WTC11 (cell line): ENCODE data around the gene LRP4. TPM values are rescaled to one million over a fixed set of nuclear protein-coding genes. Genes with fewer than 3 reads are reported as not detected.

Experiments
- CREM ChIP-seq: sonication (generic); formaldehyde crosslinking; IDR thresholded peaks from 2 replicates; pipeline ENCODE4 v1.8.1; 2022; ENCODE audit warnings: mild to moderate bottlenecking, missing genetic modification reagents, moderate library complexity
- ETV6 ChIP-seq: sonication (generic); formaldehyde crosslinking; IDR thresholded peaks from 2 replicates; pipeline ENCODE4 v1.8.1; 2022; ENCODE audit warnings: mild to moderate bottlenecking, missing genetic modification reagents
- FOXK1 ChIP-seq: sonication (generic); formaldehyde crosslinking; IDR thresholded peaks from 2 replicates; pipeline ENCODE4 v1.8.0; 2022; ENCODE audit warnings: mild to moderate bottlenecking, moderate library complexity, missing genetic modification reagents
- JAZF1 ChIP-seq: fragments of 250-450 bp; sonication (Bioruptor Pico); IDR thresholded peaks from 2 replicates; pipeline ENCODE4 v1.9.0; 2021; ENCODE audit warnings: moderate library complexity, mild to moderate bottlenecking, inconsistent platforms
- MXD4 ChIP-seq: fragments of 250-450 bp; sonication (Bioruptor Pico); IDR thresholded peaks from 2 replicates; pipeline ENCODE4 v1.8.0; 2021; ENCODE audit warnings: mild to moderate bottlenecking, moderate library complexity, borderline replicate concordance
- NFATC4 ChIP-seq: fragments of 250-450 bp; sonication (Bioruptor Pico); IDR thresholded peaks from 2 replicates; pipeline ENCODE4 v1.9.0; 2021; ENCODE audit warnings: mild to moderate bottlenecking
- NR2C2 ChIP-seq: sonication (generic); formaldehyde crosslinking; IDR thresholded peaks from 2 replicates; pipeline ENCODE4 v1.8.0; 2022; ENCODE audit warnings: mild to moderate bottlenecking, missing genetic modification reagents
- SOX15 ChIP-seq: fragments of 250-450 bp; sonication (Bioruptor Pico); IDR thresholded peaks from 2 replicates; pipeline ENCODE4 v1.9.0; 2021; ENCODE audit warnings: mild to moderate bottlenecking
- SP1 ChIP-seq: sonication (generic); formaldehyde crosslinking; conservative IDR thresholded peaks from 2 replicates; pipeline ENCODE4 v1.8.1; 2022; ENCODE audit warnings: missing genetic modification reagents
- ZNF121 ChIP-seq: sonication (generic); formaldehyde crosslinking; IDR thresholded peaks from 2 replicates; pipeline ENCODE4 v1.8.0; 2023; ENCODE audit warnings: missing genetic modification reagents
- ZNF138 ChIP-seq: sonication (generic); formaldehyde crosslinking; conservative IDR thresholded peaks from 2 replicates; pipeline ENCODE4 v1.8.1; 2022; ENCODE audit warnings: mild to moderate bottlenecking, moderate library complexity, missing genetic modification reagents
- ZNF219 ChIP-seq: sonication (generic); formaldehyde crosslinking; IDR thresholded peaks from 2 replicates; pipeline ENCODE4 v1.8.0; 2023; ENCODE audit warnings: missing genetic modification reagents, mild to moderate bottlenecking, borderline replicate concordance
- ZNF317 ChIP-seq: sonication (generic); formaldehyde crosslinking; IDR thresholded peaks from 2 replicates; pipeline ENCODE4 v1.8.1; 2023; ENCODE audit warnings: low read depth, mild to moderate bottlenecking, moderate library complexity, missing genetic modification reagents, borderline replicate concordance
- ZNF396 ChIP-seq: fragments of 250-450 bp; sonication (Bioruptor Pico); IDR thresholded peaks from 2 replicates; pipeline ENCODE4 v1.8.0; 2021; ENCODE audit warnings: mild to moderate bottlenecking, moderate library complexity, borderline replicate concordance
- total RNA-seq: library from RNA; stranded (reverse); gene quantifications from 3 replicates; pipeline ENCODE4 v1.2.3, GENCODE V29; 2021
- TF ChIP-seq, protein P1 (sequence below): fragments of 250-450 bp; sonication (Bioruptor Pico); IDR thresholded peaks from 2 replicates; pipeline ENCODE4 v1.9.0; 2021; ENCODE audit warnings: mild to moderate bottlenecking
- TF ChIP-seq, protein P2 (sequence below): sonication (generic); formaldehyde crosslinking; IDR thresholded peaks from 2 replicates; pipeline ENCODE4 v1.8.1; 2023; ENCODE audit warnings: mild to moderate bottlenecking, missing genetic modification reagents
- TF ChIP-seq, protein P3 (sequence below): sonication (generic); formaldehyde crosslinking; IDR thresholded peaks from 2 replicates; pipeline ENCODE4 v1.8.1; 2022; ENCODE audit warnings: mild to moderate bottlenecking, moderate library complexity, missing genetic modification reagents
- TF ChIP-seq, protein P4 (sequence below): fragments of 250-450 bp; sonication (Bioruptor Pico); IDR thresholded peaks from 2 replicates; pipeline ENCODE4 v1.9.0; 2021; ENCODE audit warnings: mild to moderate bottlenecking, borderline replicate concordance
- TF ChIP-seq, protein P5 (sequence below): fragments of 250-450 bp; sonication (Bioruptor Pico); IDR thresholded peaks from 2 replicates; pipeline ENCODE4 v1.9.0; 2021; ENCODE audit warnings: moderate library complexity, mild to moderate bottlenecking, inconsistent platforms, borderline replicate concordance
- TF ChIP-seq, protein P6 (sequence below): sonication (generic); formaldehyde crosslinking; IDR thresholded peaks from 2 replicates; pipeline ENCODE4 v1.8.1; 2023; ENCODE audit warnings: mild to moderate bottlenecking, missing genetic modification reagents, moderate library complexity
- TF ChIP-seq, protein P7 (sequence below): sonication (generic); formaldehyde crosslinking; IDR thresholded peaks from 2 replicates; pipeline ENCODE4 v1.8.0; 2022; ENCODE audit warnings: mild to moderate bottlenecking, missing genetic modification reagents
- TF ChIP-seq, protein P8 (sequence below): sonication (generic); formaldehyde crosslinking; IDR thresholded peaks from 2 replicates; pipeline ENCODE4 v1.8.1; 2022; ENCODE audit warnings: low read depth, missing genetic modification reagents, borderline replicate concordance

Gene LRP4
- total RNA-seq, 1 experiment from 2014 or later = 39.5 TPM

DNA sequence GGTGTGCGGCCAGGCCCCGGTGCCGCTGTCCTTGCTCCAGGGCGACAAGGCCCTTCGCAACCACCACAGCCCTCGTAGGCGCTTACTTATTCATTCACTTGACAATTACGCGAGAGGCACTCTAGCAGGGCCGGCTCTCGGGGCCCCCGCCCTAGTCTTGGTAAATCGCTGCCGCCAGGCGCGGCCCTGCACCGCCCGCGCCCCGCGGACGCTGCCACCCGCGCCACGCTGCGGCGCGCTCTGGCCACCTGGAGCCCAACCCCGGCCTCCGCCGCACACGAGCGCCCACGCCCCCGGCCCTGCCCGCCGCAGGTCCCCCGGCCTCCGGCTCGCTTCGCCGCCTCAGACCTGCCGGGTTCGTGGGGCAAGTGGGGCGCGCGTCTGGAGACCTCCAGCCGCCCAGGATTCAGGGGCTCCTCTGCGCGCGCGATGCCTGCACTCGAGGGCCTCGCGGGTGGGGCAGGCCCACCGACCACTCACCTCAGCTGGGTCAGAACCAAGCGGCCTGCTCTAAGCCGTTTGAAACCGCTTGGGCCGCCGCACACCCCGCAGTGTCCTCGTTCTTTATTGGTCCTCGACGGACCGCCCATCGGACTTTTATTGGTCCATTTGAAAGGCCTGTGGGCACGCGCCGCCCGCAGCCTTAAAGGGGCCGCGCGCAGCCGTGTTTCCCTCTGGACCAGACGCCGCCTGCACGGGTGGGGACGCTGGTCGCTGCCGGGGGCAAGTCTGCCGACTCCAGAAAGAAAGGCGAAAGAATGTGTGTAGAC, 72.4 kb downstream of the LRP4 start, which contains the start of gene CKAP5 (continued):
- TF ChIP-seq, protein P1, sequence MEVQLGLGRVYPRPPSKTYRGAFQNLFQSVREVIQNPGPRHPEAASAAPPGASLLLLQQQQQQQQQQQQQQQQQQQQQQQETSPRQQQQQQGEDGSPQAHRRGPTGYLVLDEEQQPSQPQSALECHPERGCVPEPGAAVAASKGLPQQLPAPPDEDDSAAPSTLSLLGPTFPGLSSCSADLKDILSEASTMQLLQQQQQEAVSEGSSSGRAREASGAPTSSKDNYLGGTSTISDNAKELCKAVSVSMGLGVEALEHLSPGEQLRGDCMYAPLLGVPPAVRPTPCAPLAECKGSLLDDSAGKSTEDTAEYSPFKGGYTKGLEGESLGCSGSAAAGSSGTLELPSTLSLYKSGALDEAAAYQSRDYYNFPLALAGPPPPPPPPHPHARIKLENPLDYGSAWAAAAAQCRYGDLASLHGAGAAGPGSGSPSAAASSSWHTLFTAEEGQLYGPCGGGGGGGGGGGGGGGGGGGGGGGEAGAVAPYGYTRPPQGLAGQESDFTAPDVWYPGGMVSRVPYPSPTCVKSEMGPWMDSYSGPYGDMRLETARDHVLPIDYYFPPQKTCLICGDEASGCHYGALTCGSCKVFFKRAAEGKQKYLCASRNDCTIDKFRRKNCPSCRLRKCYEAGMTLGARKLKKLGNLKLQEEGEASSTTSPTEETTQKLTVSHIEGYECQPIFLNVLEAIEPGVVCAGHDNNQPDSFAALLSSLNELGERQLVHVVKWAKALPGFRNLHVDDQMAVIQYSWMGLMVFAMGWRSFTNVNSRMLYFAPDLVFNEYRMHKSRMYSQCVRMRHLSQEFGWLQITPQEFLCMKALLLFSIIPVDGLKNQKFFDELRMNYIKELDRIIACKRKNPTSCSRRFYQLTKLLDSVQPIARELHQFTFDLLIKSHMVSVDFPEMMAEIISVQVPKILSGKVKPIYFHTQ (CRISPR knock-in tag) = no peak
- TF ChIP-seq, protein P2, sequence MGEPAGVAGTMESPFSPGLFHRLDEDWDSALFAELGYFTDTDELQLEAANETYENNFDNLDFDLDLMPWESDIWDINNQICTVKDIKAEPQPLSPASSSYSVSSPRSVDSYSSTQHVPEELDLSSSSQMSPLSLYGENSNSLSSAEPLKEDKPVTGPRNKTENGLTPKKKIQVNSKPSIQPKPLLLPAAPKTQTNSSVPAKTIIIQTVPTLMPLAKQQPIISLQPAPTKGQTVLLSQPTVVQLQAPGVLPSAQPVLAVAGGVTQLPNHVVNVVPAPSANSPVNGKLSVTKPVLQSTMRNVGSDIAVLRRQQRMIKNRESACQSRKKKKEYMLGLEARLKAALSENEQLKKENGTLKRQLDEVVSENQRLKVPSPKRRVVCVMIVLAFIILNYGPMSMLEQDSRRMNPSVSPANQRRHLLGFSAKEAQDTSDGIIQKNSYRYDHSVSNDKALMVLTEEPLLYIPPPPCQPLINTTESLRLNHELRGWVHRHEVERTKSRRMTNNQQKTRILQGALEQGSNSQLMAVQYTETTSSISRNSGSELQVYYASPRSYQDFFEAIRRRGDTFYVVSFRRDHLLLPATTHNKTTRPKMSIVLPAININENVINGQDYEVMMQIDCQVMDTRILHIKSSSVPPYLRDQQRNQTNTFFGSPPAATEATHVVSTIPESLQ = no peak
- TF ChIP-seq JAZF1 (CRISPR knock-in tag) = no peak
- no peak for TF ChIP-seq NR2C2 (CRISPR knock-in tag)
- TF ChIP-seq, protein P3, sequence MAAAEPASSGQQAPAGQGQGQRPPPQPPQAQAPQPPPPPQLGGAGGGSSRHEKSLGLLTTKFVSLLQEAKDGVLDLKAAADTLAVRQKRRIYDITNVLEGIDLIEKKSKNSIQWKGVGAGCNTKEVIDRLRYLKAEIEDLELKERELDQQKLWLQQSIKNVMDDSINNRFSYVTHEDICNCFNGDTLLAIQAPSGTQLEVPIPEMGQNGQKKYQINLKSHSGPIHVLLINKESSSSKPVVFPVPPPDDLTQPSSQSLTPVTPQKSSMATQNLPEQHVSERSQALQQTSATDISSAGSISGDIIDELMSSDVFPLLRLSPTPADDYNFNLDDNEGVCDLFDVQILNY (CRISPR knock-in tag) = peak; percentile 71; the same call in 1 of the 2 replicates
- TF ChIP-seq FOXK1 (CRISPR knock-in tag) = peak; percentile 90
- no peak for TF ChIP-seq MXD4 (CRISPR knock-in tag)
- TF ChIP-seq SOX15 (CRISPR knock-in tag) = no peak
- no peak for TF ChIP-seq ZNF121
- TF ChIP-seq, protein P4, sequence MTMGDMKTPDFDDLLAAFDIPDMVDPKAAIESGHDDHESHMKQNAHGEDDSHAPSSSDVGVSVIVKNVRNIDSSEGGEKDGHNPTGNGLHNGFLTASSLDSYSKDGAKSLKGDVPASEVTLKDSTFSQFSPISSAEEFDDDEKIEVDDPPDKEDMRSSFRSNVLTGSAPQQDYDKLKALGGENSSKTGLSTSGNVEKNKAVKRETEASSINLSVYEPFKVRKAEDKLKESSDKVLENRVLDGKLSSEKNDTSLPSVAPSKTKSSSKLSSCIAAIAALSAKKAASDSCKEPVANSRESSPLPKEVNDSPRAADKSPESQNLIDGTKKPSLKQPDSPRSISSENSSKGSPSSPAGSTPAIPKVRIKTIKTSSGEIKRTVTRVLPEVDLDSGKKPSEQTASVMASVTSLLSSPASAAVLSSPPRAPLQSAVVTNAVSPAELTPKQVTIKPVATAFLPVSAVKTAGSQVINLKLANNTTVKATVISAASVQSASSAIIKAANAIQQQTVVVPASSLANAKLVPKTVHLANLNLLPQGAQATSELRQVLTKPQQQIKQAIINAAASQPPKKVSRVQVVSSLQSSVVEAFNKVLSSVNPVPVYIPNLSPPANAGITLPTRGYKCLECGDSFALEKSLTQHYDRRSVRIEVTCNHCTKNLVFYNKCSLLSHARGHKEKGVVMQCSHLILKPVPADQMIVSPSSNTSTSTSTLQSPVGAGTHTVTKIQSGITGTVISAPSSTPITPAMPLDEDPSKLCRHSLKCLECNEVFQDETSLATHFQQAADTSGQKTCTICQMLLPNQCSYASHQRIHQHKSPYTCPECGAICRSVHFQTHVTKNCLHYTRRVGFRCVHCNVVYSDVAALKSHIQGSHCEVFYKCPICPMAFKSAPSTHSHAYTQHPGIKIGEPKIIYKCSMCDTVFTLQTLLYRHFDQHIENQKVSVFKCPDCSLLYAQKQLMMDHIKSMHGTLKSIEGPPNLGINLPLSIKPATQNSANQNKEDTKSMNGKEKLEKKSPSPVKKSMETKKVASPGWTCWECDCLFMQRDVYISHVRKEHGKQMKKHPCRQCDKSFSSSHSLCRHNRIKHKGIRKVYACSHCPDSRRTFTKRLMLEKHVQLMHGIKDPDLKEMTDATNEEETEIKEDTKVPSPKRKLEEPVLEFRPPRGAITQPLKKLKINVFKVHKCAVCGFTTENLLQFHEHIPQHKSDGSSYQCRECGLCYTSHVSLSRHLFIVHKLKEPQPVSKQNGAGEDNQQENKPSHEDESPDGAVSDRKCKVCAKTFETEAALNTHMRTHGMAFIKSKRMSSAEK (CRISPR knock-in tag) = no peak
- no peak for TF ChIP-seq ZNF219 (CRISPR knock-in tag)
- TF ChIP-seq, protein P5, sequence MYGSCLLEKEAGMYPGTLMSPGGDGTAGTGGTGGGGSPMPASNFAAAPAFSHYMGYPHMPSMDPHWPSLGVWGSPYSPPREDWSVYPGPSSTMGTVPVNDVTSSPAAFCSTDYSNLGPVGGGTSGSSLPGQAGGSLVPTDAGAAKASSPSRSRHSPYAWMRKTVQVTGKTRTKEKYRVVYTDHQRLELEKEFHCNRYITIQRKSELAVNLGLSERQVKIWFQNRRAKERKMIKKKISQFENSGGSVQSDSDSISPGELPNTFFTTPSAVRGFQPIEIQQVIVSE (CRISPR knock-in tag) = no peak
- TF ChIP-seq CREM (CRISPR knock-in tag) = peak; percentile 77
- TF ChIP-seq ZNF138 (CRISPR knock-in tag) = no peak
- TF ChIP-seq NFATC4 (CRISPR knock-in tag) = no peak
- TF ChIP-seq, protein P6, sequence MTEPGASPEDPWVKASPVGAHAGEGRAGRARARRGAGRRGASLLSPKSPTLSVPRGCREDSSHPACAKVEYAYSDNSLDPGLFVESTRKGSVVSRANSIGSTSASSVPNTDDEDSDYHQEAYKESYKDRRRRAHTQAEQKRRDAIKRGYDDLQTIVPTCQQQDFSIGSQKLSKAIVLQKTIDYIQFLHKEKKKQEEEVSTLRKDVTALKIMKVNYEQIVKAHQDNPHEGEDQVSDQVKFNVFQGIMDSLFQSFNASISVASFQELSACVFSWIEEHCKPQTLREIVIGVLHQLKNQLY (CRISPR knock-in tag) = no peak
- peak; percentile 96 for TF ChIP-seq SP1 (CRISPR knock-in tag)
- TF ChIP-seq, protein P7, sequence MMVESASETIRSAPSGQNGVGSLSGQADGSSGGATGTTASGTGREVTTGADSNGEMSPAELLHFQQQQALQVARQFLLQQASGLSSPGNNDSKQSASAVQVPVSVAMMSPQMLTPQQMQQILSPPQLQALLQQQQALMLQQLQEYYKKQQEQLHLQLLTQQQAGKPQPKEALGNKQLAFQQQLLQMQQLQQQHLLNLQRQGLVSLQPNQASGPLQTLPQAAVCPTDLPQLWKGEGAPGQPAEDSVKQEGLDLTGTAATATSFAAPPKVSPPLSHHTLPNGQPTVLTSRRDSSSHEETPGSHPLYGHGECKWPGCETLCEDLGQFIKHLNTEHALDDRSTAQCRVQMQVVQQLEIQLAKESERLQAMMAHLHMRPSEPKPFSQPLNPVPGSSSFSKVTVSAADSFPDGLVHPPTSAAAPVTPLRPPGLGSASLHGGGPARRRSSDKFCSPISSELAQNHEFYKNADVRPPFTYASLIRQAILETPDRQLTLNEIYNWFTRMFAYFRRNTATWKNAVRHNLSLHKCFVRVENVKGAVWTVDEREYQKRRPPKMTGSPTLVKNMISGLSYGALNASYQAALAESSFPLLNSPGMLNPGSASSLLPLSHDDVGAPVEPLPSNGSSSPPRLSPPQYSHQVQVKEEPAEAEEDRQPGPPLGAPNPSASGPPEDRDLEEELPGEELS = no peak; the same call in none of the 2 replicates
- no peak; the same call in none of the 2 replicates for TF ChIP-seq ETV6
- TF ChIP-seq ZNF317 (CRISPR knock-in tag) = no peak
- TF ChIP-seq, protein P8, sequence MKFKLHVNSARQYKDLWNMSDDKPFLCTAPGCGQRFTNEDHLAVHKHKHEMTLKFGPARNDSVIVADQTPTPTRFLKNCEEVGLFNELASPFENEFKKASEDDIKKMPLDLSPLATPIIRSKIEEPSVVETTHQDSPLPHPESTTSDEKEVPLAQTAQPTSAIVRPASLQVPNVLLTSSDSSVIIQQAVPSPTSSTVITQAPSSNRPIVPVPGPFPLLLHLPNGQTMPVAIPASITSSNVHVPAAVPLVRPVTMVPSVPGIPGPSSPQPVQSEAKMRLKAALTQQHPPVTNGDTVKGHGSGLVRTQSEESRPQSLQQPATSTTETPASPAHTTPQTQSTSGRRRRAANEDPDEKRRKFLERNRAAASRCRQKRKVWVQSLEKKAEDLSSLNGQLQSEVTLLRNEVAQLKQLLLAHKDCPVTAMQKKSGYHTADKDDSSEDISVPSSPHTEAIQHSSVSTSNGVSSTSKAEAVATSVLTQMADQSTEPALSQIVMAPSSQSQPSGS = no peak
- no peak for TF ChIP-seq ZNF396
